ENCODE data around the gene RAD51B.

The RAD51B gene

DNA sequence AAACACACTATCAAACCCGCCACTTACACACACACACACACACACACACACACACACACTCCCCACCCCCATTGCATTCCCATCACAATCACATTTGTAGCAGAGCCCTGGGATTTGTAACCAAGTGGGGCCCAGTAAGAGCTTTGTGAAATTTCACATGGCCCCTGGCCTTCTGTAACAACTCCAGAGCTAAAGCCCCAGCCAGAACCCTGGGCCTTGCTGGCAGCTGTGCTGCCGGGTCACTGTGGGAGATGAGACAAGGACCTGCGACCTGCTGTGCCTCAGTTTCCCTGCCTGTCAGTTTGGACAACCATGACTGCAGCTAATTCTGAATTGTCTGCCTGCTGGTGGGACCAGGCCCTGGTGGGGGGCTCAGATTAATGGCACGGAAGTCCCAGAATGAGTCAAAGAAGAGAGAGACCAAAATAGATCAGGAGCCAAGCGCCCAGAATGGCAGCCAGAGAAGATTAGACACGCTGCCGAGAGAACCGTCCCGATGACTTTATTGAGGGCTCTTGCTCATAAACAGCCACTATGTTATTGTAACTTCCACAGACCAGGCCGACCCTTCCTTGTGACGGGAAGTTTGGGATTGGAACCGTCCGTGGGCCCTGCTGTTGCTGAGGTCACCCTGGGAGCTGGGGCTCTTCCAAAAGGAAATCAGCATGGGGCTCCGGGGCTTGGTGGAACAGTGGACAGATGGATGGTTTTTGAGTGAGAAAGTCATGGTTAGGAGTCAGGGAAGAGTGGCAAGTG lies 850.2 kb downstream of the RAD51B start:
- no peak for DNase-seq

DNA sequence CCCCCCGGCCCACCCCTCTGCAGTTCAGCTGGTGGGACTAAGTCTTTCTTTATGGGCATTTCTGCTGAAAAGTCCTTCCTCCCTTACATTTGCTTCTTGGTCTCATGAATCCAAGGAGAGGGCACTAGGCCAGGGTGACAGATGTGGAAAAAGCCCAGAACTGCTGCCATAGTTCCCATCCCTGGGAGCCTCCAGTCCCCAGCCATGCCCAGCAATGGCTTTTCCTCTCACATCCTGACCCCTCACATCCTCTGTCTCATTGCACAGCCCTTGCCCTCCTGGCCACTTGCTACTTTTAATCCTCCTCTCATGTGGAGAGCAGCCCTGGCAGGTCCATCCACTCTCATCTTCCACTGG lies 850.8 kb downstream of the RAD51B start:
- no peak for DNase-seq

DNA sequence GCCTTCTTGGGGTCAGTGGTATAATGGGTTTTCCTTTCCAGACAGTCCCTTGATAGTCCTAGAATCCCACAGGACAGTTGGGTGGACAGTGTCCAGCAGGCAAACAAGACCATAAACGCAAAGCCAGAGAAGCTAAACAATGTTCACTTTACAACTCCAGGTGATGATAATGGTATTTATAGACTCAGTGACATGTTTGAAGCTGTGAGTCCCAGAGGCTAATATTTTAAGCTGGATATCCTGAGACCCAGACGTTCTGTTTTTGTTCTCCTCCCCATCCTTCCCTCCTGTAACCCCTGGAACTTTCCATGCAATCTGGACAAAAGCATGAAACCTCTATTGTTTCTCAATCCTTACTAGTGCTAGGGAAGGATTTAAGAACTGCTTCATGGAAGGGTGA lies 852.3 kb downstream of the RAD51B start:
- no peak for DNase-seq

DNA sequence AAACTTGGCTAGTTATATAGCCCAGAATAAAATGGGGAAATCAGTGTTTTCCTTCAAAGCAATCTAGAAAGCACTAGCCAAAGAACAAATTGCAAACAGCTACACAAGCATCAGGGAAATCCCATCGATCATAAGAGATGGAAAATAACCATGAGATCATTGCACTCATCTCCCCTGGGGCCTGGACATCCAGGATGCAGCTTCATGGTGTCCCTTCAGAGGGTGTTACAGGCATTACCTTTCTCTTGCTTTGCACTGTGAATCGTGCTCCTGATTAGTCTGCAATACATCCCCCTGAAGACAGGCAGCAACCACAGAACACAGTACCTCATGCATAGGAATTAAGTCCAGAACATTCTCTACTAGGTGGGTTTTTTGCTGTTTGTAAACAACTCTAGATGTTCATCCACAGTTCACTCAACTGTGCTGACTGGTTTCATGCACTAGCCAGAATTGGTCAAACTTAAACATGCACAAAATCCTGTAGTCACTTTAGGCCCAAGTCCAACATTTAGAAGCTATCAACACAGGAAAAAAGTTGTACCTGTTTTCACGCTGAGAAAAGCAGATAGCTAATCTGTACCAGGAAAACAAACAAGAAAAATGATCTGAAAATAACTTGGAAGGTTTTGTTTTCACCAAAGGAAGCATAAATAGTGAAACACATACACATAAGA lies 853.2 kb downstream of the RAD51B start:
- DNase-seq: no peak

DNA sequence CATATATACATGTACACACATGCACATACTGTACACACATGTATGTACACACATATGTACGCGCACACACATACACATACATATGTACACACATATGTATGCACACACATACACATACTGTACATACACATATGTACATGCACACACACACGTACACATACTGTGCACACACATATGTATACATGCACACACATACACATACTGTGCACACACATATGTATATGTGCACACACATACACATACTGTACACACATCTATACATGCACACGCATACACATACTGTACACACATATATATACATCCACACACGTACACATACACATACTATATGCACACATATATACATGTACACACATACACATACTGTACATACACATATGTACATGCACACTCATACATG lies 853.9 kb downstream of the RAD51B start:
- DNase-seq: no peak

DNA sequence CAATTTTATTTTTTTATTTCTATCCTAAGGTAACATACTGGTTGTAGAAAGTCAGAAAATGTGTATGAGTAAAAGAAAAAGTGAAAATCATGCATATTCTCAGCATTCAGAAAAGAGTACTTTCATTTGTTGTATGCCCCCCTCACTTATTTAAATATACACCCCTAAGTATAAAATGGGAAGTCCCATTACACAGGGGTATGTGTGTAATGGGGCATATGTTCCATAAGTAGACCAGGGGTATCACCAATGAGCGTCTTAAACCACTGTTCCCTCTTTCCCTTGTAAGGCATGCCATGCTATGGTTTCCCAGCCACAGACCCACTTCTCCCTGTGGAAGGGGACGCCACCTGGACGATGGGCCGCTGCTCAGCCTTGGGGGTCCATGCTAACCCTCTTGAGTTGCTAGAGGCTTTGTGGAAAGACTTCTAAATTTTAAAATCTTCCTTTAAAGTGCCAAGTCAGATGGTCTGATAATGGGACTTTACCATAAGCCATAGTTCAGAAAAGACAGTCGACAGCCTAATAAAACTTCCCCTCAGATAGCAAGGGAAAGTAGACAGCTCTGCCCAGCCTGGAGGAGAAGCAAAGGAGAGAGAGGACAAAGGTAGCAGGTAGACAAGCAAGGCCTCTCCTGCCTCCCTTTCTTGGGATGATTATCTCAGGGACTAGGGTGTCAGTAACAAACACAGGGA lies 855.1 kb downstream of the RAD51B start:
- DNase-seq: no peak

DNA sequence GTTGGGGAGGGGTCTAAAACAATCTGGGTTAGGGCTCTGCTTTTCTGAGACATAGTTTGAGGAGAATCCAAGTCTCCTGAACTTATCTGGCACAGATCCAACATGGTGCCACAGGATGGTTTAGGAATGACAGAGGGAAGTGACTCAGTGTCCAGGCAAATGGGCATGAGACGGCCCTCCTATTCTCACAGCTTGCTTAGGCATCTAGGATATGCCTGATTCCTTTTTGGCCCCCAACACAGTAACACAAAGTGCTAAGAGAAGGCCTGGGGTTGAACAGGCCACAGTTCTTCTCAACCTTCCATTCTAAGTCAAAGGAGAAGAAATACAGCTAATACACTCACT lies 855.6 kb downstream of the RAD51B start:
- no peak for DNase-seq

DNA sequence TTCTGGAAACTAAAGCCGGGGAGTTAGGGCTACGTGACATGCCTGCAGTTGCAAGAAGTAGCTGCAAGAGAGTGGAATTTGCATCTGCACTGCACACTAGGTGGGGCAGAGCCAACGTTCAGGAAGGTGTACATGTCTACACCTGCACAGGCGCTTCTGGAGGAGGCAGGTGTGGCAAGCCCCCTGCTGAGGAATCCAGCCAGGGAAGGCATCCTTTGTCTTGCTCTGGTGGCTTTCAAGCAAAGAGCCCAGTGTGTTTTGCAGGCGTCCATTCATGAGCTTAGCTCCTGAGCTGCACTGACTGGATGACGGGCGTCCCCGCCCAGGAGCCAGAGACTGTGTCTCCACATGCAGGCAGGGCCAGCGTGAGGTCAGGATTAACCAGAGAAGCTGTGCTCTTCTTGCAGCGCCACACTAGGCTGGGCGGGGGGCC lies 856.9 kb downstream of the RAD51B start:
- no peak for DNase-seq

DNA sequence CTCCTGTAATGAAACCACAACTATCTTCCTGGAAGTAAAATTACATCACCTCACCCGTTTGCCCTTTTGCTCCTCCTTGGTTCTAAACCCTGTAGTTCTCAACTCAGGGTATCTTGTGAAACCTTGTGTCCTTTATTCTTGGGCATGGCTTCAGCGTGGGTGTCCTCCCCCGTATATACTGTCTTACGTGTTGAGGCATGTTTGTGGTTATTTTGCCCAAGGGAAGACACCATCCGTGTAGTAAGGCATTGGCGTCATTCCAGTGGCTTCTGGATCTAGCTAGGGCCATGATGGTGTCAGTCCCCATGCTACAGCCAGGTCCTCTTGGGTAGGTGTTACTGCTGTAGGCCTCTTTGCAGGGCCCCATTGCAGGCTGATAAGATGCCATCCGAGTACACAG lies 857.9 kb downstream of the RAD51B start:
- no peak for DNase-seq

DNA sequence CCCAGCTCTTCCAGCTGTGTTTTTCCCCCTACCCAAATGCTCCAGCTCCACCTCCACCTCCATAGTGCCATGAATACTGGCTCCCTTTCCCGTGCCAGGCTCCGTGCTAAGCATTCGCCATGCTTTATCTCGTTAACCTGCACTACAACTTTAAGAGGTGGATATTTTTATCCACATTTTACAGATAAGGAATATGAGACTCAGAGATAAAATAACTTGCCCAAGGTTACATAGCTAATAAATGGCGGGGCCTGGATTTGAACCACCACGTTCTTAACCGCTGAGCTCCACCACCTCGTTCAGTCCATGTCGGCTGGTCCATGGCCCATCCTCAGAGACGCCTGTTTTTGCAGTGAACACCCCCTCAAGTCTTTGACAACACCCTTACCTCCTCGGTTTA lies 858.3 kb downstream of the RAD51B start:
- no peak for DNase-seq

DNA sequence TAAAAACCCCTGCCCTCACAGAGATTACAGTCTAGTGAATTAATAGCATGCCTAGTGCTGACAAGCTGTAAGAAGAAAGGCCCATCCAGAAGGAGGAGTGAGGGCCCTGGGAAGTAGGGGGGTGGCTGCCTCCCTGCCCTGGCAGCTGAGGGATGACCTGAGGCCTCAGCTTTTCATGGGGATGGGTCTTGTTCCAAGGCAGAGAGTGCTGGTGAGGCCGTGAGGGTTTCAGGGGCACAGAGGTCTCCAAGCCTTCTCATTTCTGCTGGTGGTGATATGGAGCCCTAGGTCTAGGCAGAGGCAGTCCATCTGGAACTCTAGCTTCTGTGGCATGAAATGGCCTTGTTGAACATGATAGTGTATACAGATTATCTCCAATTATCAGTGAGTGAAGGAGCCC lies 858.9 kb downstream of the RAD51B start:
- no peak for DNase-seq

DNA sequence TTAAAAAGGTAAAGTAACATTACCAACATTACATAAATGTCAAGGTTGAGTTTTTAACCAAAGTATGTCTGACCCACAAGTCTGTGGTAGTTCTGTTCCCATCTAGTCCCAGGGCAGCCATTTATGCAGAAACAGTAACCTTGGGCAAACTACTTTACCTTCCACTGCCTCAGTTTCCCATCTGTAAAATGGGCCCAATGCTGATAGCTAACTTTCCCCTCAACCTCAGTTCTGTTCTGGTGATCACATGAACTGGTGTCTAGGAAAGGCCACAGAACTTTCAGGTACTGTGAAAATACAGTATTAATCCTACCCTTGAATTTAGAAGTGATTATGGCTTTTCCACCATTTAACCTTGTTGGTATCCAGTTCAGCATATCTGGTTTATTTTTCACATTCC lies 859.7 kb downstream of the RAD51B start:
- no peak for DNase-seq

DNA sequence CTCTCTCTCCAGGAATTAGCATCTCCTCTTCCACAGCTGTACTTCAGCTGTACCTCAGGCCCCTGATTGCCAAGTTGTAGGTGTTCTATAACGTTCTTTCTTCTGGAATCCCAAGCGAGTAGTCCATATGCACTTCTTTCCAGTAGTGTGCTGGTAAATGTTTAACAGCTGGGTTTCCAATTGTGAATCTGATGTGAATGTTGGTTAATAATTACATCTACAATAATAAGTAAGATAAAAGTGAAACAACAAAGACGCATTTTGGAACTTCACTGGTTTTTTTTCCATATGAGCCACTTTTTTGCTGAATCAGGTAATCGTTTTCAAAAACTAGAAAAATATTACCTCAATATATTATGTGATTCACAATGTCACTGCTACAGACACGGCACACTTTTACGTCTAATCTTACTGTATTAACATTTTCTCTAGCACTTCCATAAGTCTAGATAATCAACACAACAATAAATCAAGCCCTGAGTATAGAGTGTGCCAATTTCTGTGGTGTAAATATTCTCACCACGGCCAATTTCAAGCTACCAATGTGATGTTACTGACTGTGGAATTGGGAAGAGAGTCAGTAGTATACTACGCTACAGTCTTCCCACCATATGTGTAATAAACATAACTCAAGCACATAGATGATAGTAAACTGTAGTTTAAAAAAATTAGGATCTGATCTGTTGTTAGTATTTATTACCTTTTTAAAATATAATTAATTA lies 860.3 kb downstream of the RAD51B start:
- no peak for DNase-seq

DNA sequence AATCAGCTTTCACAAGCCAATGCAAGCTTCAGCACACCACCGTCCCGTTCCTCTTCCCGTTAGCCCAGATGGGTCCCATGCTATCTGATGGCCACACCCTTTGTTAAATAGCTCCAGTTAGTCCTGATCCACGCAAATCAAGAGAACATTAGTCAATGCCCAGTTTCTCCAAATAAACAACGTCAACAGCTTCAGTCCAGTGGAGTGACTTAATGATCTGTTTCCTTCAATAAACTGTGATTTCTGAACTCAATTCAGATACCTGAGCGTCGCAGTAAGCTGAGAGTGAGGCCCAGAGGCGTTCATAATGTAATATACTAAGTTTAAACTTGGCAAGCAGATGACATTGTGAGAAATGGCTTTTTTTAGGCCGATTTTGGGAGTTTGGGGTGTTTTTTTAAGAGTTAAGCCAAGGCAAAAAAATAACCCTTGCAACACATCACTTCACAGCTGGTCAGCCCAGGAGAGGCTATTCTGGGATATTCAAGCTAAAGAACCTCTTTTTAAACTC lies 861.0 kb downstream of the RAD51B start:
- DNase-seq: no peak

DNA sequence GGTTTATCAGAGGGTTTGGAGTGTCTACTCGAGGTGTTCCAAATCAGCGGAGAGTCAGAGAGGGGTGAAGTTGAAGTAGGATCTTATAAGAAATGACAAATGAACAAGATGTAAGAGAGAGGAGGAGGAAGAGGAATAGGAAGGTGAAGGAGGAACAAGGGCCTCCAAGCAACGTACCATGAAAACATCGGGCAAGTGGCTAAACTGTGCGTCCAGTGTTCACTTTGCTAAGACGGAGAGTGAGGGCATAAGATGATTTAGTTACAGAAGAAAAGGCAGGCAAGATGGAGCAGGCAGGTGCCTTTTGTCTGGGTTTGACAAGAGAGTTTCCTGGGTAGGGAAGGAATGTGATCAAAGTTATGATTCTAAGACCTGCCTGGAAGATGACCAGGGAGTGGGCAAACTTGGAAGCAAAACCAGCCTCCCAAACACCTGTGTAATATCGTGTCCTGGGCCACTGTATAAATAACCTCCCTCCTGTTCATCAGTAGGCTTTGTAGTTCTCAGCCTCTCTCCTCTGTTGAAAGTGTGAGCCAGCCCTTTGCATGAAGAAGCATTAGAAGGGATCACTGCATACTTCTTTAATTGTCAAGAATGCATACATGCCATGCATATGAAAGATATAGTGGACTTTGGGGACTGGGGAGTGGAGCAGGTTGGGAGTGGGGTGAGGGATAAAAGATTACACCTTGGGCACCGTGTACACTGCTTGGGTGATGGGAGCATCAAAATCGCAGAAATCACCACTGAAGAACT lies 861.9 kb downstream of the RAD51B start:
- DNase-seq: no peak

DNA sequence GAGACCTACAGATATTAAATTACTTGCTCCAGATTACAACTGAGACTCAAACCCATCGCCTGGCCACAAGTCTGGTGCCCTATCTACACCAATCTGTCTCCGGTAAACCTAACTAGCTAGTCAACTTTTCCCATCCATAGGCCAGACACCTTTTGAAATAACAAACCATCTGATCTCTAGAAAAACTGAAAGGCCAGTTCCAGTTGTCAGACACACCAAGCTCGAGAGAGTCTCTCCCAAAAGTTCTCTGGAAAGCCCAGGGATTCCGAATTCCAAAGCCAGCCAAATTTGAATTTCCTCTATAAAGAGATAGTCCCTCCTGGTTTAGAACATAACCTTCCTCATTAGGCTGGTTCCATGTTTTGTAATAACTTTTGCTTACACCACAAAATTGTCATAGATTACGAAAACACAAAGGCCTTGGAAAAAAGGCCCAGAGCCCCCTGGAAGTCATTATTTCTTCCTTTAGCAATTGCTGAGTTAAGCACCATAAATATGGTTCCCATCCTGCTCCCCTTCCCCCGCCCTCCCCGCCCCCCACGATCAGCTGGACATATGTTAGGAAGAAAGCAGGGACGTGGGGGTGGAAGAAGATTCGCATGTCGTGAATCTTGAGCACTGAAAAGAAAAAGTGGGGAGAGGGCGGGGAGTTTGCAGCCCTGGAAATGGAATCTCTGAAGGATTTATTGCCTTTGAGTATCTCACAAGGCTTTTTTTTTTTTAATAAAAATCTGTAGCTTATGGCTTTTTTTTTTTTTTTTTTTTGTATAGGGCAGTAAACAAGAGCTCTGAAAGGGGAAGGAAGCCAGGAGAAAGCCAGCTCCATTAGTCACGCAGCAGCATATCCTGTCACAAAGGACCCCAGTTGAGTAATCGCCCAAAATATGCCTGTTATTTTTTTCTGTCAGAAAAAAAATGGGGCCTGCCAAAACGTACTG lies 862.9 kb downstream of the RAD51B start:
- DNase-seq: peak; percentile 89

DNA sequence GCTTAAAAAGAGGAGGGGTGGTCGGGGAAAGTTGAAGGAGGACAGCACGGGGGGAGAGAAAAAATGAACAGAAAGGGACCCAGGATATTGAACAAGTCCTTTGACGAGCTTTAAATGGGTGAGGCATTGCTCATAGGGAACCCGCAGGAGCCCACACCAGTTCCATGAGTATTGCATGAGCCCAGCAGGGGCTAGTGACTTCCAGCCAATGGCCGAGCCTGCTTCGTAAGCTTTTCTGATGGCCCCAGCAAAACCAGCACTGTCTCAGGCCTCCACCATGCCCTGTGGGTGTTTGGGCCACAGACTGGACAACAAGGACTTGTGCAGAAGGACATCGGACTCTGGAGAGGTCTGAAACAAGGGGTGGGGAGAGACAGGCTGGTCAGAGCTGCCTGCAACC lies 863.7 kb downstream of the RAD51B start:
- no peak for DNase-seq

DNA sequence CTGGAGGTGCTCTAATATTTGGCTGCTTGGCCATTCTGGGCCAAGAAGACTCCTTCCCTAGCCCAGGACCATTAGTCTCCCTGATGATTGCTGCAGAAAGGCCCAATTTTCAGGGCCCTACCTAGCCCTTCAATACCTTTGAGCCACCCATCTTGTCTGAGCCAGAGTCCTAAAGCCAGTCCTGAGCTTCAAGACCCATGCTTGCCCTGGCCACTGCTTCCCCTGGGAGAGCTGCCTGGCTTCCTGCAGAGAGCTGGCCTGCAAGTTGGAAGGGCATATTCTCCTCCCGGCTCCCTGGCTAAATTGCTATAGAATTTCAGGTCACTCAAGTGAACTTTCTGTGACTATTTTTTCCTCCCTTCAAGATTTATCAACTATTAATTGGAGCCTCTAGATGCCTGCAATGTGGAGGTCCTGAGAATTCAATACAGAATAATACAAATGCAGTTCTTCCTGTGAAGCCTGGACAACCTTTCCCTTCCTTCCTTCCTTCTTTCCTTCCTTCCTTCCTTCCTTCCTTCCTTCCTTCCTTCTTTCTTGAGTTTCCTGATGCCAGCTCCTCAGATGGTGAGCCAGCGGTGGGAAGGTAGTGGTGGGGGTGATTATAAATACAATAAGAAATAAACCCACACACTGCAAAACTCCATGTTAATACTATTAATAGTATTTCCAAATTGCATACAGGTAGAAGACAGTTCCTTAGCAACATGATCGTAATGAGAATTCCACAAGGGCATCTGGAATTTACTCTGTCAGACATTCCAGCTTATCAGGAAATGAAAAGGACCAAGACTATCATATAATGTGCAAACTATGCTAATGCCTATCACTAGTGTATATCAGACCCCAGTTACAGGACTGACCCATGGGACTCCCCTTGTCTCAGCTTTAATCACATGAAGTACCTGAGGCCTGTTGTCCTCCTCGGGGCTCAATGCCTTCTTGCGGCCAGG lies 865.2 kb downstream of the RAD51B start:
- no peak for DNase-seq

DNA sequence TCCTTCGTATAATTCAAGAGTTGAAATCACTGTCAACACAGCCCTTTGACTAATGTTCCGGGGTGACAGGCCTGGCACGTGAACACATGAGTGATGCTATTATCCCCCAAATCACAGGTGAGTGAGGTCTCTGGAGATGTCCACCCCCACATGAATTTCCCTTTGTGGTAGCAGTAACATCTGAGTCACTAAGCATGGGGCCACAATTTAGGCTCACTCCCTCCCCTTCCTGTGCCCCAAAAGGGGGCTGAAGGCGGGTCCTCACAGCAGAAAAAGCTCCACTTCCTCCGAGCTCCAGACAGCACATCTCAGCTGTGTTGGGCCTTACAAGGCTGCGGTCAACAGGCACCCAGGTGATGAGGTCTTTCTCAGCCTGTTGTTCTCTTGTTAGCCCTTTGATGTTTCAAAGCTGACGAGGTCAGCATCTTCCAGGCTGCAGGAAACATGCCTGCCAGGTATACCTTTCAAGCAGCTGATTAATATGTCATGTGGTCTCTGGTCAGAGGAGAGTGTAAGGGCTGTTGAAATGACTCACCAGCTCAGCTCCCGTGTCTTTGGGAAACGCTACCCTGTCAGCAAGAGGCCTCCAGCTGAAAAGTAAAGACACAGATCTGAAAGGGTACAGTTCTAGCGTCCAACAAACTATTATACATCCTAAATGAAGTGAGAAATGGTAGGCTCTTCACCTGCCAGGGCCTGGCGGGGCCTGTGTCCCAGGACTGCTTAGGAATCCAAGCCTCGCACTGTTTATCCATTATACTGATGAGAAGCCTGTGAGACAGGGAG lies 866.0 kb downstream of the RAD51B start:
- DNase-seq: peak; percentile 97

DNA sequence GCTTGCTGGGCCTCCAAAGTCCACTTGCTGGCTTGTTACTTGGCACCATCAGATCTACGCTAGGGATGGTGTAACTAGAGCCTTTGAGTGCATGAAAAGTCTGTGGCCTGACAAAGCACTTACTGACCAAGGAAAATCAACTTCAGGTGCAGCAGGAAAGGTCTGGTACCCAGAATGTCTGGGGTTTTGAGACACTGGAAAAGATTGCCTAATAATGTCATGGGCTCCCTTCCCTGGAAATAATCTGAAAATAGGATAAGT lies 866.6 kb downstream of the RAD51B start:
- DNase-seq: no peak
